ENCODE data around the gene CHST11.
"Not testable (repeated sequence)": the region's sequence is repeated elsewhere in the genome, so short reads cannot be mapped to it uniquely, and the experiment has no call there.

CHST11 gene

GRCh38 chr12:104604070-104604994 is 147.6 kb downstream of the CHST11 start:
- H3K4me3 ChIP-seq (ENCODE audit: low read length): peak overlapping the region; percentile 25
- DNase-seq (ENCODE audit: low read depth, low spot score): peak; percentile 96

GRCh38 chr12:104604995-104605675 is 148.4 kb downstream of the CHST11 start:
- no peak for DNase-seq (ENCODE audit: low read depth, low spot score)
- H3K4me3 ChIP-seq (ENCODE audit: low read length): no peak overlapping the region

- H3K4me3 ChIP-seq (ENCODE audit: low read length): no peak overlapping the region
These were observed 148.9 kb downstream of the CHST11 start for GRCh38 chr12:104605685-104606084.

GRCh38 chr12:104608998-104609397 is 152.2 kb downstream of the CHST11 start:
- H3K4me3 ChIP-seq (ENCODE audit: low read length): no peak overlapping the region

More at GRCh38 chr12:104605685-104606084, 148.9 kb downstream of the CHST11 start:
- DNase-seq (ENCODE audit: low read depth, low spot score): no peak

GRCh38 chr12:104609445-104609844 is 152.7 kb downstream of the CHST11 start:
- no peak for DNase-seq (ENCODE audit: low read depth, low spot score)
- no peak overlapping the region for H3K4me3 ChIP-seq (ENCODE audit: low read length)

More at GRCh38 chr12:104608998-104609397, 152.2 kb downstream of the CHST11 start:
- no peak for DNase-seq (ENCODE audit: low read depth, low spot score)

GRCh38 chr12:104610513-104611235 is 153.9 kb downstream of the CHST11 start:
- DNase-seq (ENCODE audit: low read depth, low spot score): no peak

GRCh38 chr12:104611671-104612070 is 154.9 kb downstream of the CHST11 start:
- no peak for DNase-seq (ENCODE audit: low read depth, low spot score)
- no peak overlapping the region for H3K4me3 ChIP-seq (ENCODE audit: low read length)

More at GRCh38 chr12:104610513-104611235, 153.9 kb downstream of the CHST11 start:
- H3K4me3 ChIP-seq (ENCODE audit: low read length): no peak overlapping the region

GRCh38 chr12:104613372-104613771 is 156.6 kb downstream of the CHST11 start:
- DNase-seq (ENCODE audit: low read depth, low spot score); H3K4me3 ChIP-seq (ENCODE audit: low read length): not testable (repeated sequence)

GRCh38 chr12:104615048-104615561 is 158.4 kb downstream of the CHST11 start:
- DNase-seq (ENCODE audit: low read depth, low spot score): no peak
- H3K4me3 ChIP-seq (ENCODE audit: low read length): no peak overlapping the region

GRCh38 chr12:104618691-104619090 is 161.9 kb downstream of the CHST11 start:
- H3K4me3 ChIP-seq (ENCODE audit: low read length): no peak overlapping the region
- no peak for DNase-seq (ENCODE audit: low read depth, low spot score)

- H3K4me3 ChIP-seq (ENCODE audit: low read length): no peak overlapping the region
- no peak for DNase-seq (ENCODE audit: low read depth, low spot score)
These were observed 162.6 kb downstream of the CHST11 start for GRCh38 chr12:104619305-104619704.

- no peak overlapping the region for H3K4me3 ChIP-seq (ENCODE audit: low read length)
- no peak for DNase-seq (ENCODE audit: low read depth, low spot score)
These were observed 164.2 kb downstream of the CHST11 start for GRCh38 chr12:104620837-104621531.

- no peak overlapping the region for H3K4me3 ChIP-seq (ENCODE audit: low read length)
- no peak for DNase-seq (ENCODE audit: low read depth, low spot score)
These were observed 166.2 kb downstream of the CHST11 start for GRCh38 chr12:104622928-104623327.

- no peak overlapping the region for H3K4me3 ChIP-seq (ENCODE audit: low read length)
- no peak for DNase-seq (ENCODE audit: low read depth, low spot score)
These were observed 167.1 kb downstream of the CHST11 start for GRCh38 chr12:104623883-104624282.

- H3K4me3 ChIP-seq (ENCODE audit: low read length): no peak overlapping the region
- no peak for DNase-seq (ENCODE audit: low read depth, low spot score)
These were observed 167.8 kb downstream of the CHST11 start for GRCh38 chr12:104624529-104624928.

GRCh38 chr12:104626069-104626837 is 169.5 kb downstream of the CHST11 start:
- H3K4me3 ChIP-seq (ENCODE audit: low read length): no peak overlapping the region
- DNase-seq (ENCODE audit: low read depth, low spot score): no peak

GRCh38 chr12:104627231-104627989 is 170.7 kb downstream of the CHST11 start:
- no peak for DNase-seq (ENCODE audit: low read depth, low spot score)

More at GRCh38 chr12:104627231-104627989, 170.7 kb downstream of the CHST11 start:
- no peak overlapping the region for H3K4me3 ChIP-seq (ENCODE audit: low read length)

All from Jurkat, Clone E6-1 (cell line).